Stimulated activated CD8-positive, alpha-beta memory T cell treated with anti-CD3 and anti-CD28 coated beads, Interleukin-4, amount 100 ng/mL, for 1 hour (primary cell): ENCODE results near the gene BRMS1.
"Not testable (repeated sequence)": the region's sequence is repeated elsewhere in the genome, so short reads cannot be mapped to it uniquely, and the experiment has no call there.

Experiments
- DNase-seq, 2 donors: peaks; one replicate each; pipeline ENCODE4 v3.0.0-alpha.2; 2020; ENCODE audit warnings: low read depth in 2 of 2, low spot score in 1 of 2

The BRMS1 gene

GRCh38 chr11:66311965-66312548, 32.8 kb downstream of the BRMS1 start:
- peak; percentile 98 for DNase-seq

- DNase-seq = no peak
Measured at GRCh38 chr11:66311470-66311964, 33.4 kb downstream of the BRMS1 start.

GRCh38 chr11:66310803-66311440, 34.0 kb downstream of the BRMS1 start:
- DNase-seq = not testable (repeated sequence)

DNA sequence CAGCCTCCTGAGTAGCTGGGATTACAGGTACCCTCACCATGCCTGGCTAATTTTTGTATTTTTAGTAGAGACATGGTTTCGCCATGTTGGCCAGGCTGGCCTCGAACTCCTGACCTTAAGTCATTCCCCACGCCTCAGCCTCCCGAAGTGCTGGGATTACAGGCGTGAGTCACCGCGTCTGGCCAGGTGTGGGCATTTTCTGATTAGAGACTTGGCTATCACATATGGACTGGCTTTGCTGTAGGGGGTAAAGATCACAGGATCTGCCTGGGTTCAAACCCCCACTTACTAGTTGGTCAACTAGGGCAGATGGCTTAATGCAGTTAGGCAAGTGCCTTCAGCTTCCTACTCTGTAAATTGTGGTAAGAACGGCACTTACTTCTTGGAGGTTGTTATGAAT, 34.6 kb downstream of the BRMS1 start:
- DNase-seq = no peak

- no peak for DNase-seq
Measured at GRCh38 chr11:66309475-66309874, 35.4 kb downstream of the BRMS1 start.

GRCh38 chr11:66302656-66303055, 42.2 kb downstream of the BRMS1 start:
- no peak for DNase-seq

DNA sequence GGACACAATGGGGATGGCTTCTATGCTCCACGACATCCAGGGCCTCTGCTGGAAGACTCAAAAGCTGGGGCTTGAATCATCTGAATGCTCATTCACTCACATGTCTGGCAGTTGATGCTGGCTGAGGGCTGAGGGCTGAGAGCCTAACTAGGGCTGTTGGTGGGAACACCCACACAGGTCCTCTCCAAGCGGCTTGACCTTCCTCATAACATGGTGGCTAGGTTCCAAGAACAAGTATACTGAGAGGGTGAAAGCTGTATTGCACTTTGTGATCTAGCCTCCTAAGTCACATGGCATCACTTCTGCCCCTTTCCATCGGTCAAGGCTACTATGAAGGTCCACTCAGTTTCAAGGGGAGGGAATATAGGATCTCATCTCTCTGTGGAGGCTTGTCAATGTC, 45.7 kb downstream of the BRMS1 start:
- no peak for DNase-seq

DNA sequence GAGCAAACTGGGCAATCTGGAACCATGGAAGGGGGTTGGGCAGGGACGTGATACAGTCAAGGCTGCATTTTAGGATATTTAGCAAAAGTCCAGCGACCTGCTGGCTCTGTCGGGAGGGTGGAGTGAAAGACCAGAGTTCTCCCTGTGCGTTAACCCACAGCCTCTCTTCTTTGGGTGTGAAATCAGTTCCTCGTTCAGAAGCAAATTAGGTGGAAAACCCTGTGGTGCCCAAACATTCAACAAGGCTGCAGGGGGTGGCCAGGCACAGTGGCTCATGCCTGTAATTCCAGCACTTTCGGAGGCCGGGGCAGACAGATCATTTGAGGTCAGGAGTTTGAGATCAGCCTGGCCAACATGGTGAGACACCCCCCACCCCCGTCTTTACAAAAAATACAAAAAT, 47.3 kb downstream of the BRMS1 start:
- no peak for DNase-seq

DNA sequence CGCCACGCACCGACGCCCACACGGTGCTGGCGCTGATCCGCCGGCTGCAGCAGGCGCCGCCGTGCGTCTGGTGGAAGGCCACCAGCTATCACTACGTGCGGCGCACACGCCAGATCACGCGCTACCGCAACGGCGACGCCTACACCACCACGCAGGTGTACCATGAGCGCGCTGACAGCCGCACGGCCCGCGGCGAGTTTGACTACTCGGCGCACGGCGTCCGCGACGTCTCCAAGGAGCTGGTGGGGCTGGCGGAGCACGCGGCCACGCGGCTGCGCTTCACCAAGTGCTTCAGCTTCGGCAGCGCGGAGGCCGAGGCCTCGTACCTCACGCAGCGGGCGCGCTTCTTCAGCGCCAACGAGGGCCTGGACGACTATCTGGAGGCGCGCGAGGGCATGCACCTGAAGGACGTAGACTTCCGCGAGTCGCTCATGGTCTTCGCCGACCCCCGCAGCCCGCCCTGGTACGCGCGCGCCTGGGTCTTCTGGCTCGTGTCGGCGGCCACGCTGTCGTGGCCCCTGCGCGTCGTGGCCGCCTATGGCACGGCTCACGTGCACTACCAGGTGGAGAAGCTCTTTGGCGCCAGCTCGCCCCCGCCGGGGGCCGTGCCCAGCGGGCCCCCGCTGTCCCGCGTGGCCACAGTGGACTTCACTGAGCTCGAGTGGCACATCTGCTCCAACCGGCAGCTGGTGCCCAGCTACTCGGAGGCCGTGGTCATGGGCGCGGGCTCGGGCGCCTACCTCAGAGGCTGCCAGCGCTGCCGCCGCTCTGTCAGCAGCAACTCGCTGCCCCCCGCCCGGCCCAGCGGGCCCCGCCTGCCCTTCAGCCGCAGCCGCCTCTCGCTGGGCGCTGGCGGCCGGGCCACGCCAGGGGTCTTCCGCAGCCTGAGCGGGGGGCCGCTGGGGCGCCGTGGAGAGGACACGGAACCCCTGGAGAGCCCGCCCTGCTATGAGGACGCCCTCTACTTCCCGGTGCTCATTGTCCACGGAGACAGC, 50.0 kb downstream of the BRMS1 start:
- DNase-seq = no peak

GRCh38 chr11:66293777-66294625, 50.9 kb downstream of the BRMS1 start:
- DNase-seq = no peak

DNA sequence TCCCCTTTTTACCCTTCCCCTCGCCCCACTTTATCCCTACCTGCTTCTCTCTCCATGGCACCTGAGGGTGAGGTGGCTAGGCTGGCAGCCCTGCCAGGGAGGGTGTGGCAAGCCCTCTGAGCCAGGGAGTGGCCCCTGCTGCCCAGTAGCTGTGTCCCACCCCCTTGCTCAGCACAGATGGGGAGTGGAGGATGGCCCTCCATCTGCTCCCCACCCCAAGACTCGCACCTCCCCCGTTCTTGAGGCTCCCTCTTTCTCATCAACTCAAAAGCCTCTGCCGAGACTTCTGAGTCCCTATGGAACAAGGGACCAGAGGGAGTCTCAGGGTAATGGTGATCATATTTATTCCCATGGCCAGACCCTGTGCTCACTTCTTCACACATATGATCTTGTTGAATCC, 51.6 kb downstream of the BRMS1 start:
- DNase-seq = no peak

- no peak for DNase-seq
Measured at GRCh38 chr11:66292543-66293332, 52.2 kb downstream of the BRMS1 start.

DNA sequence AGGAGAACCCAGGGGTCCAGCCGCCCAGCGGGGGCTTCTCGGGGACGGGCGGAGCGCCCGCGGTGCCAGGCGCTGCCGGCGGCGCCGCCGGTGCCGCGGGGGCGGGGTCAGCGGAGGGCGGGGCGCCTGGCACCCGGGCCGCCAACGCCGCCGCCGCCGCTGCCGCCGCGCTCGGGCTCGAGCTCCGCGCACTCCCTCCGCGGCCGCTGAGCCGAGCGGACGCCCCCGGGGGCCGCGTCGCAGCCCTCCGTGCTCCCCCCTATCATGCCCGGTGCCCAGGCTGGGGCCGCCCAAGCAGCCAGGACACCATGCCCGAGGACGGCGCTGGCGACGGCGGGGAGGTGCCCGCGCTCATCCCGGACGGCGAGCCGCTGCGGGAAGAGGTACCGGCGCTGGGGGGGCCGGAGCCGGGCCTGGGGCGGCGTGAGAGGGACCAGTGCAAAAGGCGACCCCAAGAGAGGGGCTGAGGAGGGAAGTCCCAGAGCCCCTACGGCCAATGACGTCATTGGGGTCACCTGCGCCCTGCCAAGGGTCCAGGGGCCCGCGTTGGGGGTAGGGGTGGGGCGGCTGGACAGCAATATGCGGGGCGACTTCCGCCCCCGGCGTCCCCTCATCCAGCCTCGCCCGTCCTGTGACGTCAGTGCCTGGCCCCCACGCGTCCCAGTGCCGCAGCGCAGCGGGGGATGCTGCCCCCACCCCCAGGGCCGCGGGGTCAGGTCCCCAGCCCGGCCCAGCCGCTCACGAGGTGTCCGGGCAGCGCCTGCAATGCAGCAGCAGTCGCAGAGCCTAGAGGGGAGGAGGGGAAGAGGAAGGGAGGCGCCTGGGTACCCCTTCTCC, 53.0 kb downstream of the BRMS1 start, which contains the start of gene TMEM151A:
Gene TMEM151A, plus strand, starts transcription at position 189 of the 837 bp plus-strand sequence. Its CDS starts 120 bp downstream, at position 309.
- no peak for DNase-seq

- DNase-seq = no peak
Measured at GRCh38 chr11:66291303-66291705, 53.6 kb downstream of the BRMS1 start.

GRCh38 chr11:66290330-66290621, 54.6 kb downstream of the BRMS1 start:
- DNase-seq = no peak

DNA sequence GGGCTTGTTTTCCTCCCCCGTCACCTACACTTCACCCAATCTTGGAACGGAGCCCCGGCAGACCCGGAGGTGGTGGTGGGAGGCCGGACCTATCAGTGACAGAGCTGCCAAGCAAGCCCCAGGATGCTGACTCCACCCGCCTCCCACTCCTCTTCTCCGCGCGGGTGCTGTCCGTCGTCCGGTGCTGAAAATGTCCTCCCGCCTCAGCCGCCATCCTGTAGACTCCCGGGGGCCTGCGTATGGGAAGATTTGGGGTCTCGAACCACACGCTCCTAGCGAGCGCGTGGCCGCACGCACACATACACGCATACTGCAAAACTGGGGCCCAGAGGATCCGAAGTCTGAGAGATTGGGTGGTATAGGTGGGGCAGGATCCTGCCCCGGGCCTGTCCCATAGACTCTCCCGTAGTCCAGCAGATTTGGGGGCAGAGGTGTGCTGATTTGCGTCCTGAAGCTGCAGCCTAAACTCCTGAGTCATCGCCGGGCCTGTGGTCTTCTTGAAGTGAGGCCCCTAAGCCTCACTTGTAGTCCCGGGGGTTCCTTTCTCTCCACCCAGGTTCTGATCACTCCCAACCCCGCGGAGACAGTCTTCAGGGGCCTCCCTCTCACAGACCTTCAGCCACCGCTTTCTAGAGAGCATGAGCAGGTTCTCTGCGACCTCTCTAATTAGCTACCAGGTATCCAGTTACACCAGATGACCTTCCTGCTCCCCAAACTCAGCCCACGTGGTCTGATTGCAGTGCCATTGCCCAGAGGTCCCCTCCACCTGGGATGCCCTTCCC, 55.2 kb downstream of the BRMS1 start:
- DNase-seq = peak in 1 of 2 donors; percentile 28

- DNase-seq = peak; percentile 90 to 96
Measured at GRCh38 chr11:66288671-66289547, 56.0 kb downstream of the BRMS1 start, which contains the start of gene YIF1A. TSS of gene YIF1A (minus strand) at chr11:66289143. CDS start at chr11:66288985, 158 bp downstream.
